MCF 10A (cell line): ENCODE results near the gene RACGAP1. TPM values are rescaled to one million over a fixed set of nuclear protein-coding genes. Genes with fewer than 3 reads are reported as not detected.

Experiments
- BruUV-seq: library from RNA; stranded (reverse); fragments of 400-500 nt; replicated peaks from 2 replicates; lab custom pipeline; 2021; lab: Mats Ljungman, UMichigan
- CTCF ChIA-PET: fragments of 300-600 bp; sonication (Branson Sonifier 250); formaldehyde crosslinking; extraction: SDS; loops from one replicate; lab custom pipeline; 2021; ENCODE audit warnings: antibody characterized with exemption, inconsistent platforms; lab: Yijun Ruan, JAX
- POLR2A ChIA-PET: fragments of 300-600, 350-650 bp; sonication (Branson Sonifier 250); formaldehyde crosslinking; extraction: SDS; loops from one replicate; lab custom pipeline; 2020; ENCODE audit warnings: antibody characterized with exemption, inconsistent platforms; lab: Yijun Ruan, JAX
- DNase-seq: peaks from one replicate; pipeline ENCODE4 v3.0.0-alpha.2; 2018; ENCODE audit not compliant: unreplicated experiment
- H3K27ac Mint-ChIP-seq: one replicate; pipeline ENCODE4 v1.8.0; 2022; ENCODE audit warnings: mild to moderate bottlenecking, low read depth, mixed read lengths; ENCODE audit not compliant: unreplicated experiment
- H3K27me3 Mint-ChIP-seq: one replicate; pipeline ENCODE4 v1.8.0; 2022; ENCODE audit warnings: mixed read lengths; ENCODE audit not compliant: insufficient read depth, unreplicated experiment
- H3K36me3 Mint-ChIP-seq: one replicate; pipeline ENCODE4 v1.8.0; 2022; ENCODE audit warnings: mild to moderate bottlenecking, moderate library complexity, mixed read lengths; ENCODE audit not compliant: insufficient read depth, unreplicated experiment
- H3K4me1 Mint-ChIP-seq: one replicate; pipeline ENCODE4 v1.8.0; 2022; ENCODE audit warnings: mixed read lengths; ENCODE audit not compliant: insufficient read depth, unreplicated experiment
- H3K4me3 Mint-ChIP-seq: one replicate; pipeline ENCODE4 v1.8.0; 2022; ENCODE audit warnings: mild to moderate bottlenecking, moderate library complexity, mixed read lengths; ENCODE audit not compliant: unreplicated experiment
- H3K9me3 Mint-ChIP-seq: one replicate; pipeline ENCODE4 v1.8.0; 2022; ENCODE audit warnings: mixed read lengths; ENCODE audit not compliant: unreplicated experiment
- intact Hi-C: fragments of 100-400 bp; cut with micrococcal nuclease; formaldehyde crosslinking; loops from 2 replicates; pipeline ENCODE4 v1.14.1; 2022
- total RNA-seq: library from RNA; stranded (reverse); gene quantifications from 2 replicates; pipeline ENCODE4 v1.2.3, GENCODE V29; 2022
- TF ChIP-seq, protein P1 (sequence below): fragments of 200-600 bp; IDR thresholded peaks from one replicate; pipeline ENCODE4 v1.8.0; 2022; ENCODE audit warnings: antibody characterized with exemption, mild to moderate bottlenecking; ENCODE audit not compliant: unreplicated experiment

The RACGAP1 gene
- total RNA-seq, 1 experiment from 2014 or later, result 67.9 TPM

DNA sequence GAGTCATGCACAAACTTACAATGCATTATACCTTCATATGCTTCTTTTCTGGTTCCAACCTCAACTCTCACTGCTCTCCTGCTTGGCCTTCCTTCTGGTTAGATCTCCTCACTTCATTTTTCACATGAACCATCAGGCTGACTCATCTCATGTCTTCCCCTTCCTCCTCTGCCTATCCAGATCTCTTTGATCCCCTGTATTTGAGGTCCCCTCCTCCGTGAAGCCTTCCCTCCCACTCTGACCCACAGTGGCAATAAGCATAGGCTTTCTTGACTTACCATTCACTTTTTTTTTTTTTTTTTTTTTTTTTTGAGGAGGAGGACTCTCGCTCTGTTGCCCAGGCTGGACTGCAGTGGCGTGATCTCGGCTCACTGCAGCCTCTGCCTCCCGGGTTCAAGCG, 17.4 kb upstream of the RACGAP1 start:
- intact Hi-C loops, result no loop called here
- H3K36me3 Mint-ChIP-seq, result no peaks in the 10 kb centered on the region
- no peak for DNase-seq
- no peak overlapping the region for H3K4me3 Mint-ChIP-seq
- ChIA-PET CTCF (interaction anchor here (0.6 to 4.0 kb wide), 3 partner anchors 11 to 75 kb away, joined by 3 to 22 read pairs (median 4); no protein-coding TSS in a partner anchor), POLR2A (no interaction called here)
- no peak overlapping the region for H3K27ac Mint-ChIP-seq
- no peaks in the 10 kb centered on the region for H3K9me3 Mint-ChIP-seq
- TF ChIP-seq, protein P1, sequence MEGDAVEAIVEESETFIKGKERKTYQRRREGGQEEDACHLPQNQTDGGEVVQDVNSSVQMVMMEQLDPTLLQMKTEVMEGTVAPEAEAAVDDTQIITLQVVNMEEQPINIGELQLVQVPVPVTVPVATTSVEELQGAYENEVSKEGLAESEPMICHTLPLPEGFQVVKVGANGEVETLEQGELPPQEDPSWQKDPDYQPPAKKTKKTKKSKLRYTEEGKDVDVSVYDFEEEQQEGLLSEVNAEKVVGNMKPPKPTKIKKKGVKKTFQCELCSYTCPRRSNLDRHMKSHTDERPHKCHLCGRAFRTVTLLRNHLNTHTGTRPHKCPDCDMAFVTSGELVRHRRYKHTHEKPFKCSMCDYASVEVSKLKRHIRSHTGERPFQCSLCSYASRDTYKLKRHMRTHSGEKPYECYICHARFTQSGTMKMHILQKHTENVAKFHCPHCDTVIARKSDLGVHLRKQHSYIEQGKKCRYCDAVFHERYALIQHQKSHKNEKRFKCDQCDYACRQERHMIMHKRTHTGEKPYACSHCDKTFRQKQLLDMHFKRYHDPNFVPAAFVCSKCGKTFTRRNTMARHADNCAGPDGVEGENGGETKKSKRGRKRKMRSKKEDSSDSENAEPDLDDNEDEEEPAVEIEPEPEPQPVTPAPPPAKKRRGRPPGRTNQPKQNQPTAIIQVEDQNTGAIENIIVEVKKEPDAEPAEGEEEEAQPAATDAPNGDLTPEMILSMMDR, result no peak
- H3K4me1 Mint-ChIP-seq, result peaks cover 7% of the 10 kb centered on the region
- BruUV-seq, result no TSS peak
- H3K27me3 Mint-ChIP-seq, result no peaks in the 10 kb centered on the region

DNA sequence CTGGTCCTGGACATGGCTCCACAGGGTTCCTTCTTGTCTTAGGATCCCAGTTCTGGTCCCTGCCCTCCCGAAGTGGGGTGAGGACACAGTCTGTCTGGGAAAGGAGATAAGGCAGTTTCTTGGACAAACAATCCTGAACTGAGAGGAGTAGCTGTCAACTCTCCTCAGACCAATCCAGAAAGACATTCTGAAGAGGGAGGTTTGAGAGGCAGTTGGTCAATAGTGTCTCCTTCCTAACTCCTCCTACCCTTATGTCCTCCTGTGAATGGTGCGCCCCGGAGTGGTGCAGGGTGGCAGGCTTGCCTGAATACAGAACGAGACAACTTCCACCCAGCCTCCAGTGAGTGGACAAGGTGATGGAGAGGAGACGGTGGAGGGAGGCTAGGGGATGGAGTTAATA, 16.7 kb upstream of the RACGAP1 start:
- TF ChIP-seq, protein P1, result no peak
- no peaks in the 10 kb centered on the region for H3K9me3 Mint-ChIP-seq
- peaks cover 7% of the 10 kb centered on the region for H3K4me1 Mint-ChIP-seq
- no TSS peak for BruUV-seq
- no peak overlapping the region for H3K4me3 Mint-ChIP-seq
- H3K27ac Mint-ChIP-seq, result no peak overlapping the region
- intact Hi-C loops, result no loop called here
- DNase-seq, result no peak
- POLR2A ChIA-PET, result interaction anchor here (0.5 kb wide), 1 partner anchor 475 kb away, joined by 3 read pairs; no protein-coding TSS in a partner anchor
- no peaks in the 10 kb centered on the region for H3K27me3 Mint-ChIP-seq
- no peaks in the 10 kb centered on the region for H3K36me3 Mint-ChIP-seq
- CTCF ChIA-PET, result interaction anchor here (0.7 to 4.0 kb wide), 4 partner anchors 13 to 75 kb away, joined by 3 to 22 read pairs (median 3); no protein-coding TSS in a partner anchor

DNA sequence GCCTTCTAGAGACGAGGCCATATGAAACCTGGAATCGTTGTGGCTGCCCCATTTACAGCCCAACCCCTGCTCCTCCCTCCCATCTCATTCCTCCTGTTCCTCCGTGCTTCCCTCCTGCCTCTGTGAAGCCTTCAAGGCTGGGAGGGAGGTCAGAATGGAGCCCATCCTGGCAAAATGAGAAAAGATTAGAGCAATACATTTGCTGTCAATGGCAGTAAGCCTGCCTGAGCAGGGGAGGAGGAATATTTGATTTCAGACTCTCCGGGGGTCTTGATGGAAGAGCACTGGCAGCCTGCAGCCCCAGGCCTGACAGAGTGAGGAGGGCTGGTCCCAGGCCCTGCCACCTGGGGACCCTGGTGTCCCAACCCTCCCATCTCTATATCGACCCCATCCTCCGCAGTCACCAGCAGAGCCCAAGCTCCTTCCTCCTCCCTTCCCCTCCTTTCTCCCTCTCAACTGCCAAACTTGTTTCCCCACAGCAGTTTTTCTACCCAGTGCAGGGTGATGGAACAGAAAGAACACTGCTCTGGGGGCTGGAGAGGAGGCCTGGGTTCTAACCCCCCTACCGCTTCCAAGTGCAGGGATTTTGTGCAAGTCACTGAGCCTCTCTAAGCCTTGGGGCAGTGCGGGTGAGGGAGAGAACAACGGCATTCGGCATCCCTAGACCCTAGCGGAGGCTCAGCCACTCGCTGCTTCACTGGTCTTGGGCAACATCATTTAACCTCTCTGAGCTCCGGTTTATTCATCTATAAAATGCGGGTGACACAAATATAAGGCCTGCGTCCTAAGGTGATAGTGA, 16.0 kb upstream of the RACGAP1 start:
- intact Hi-C loops, result no loop called here
- Mint-ChIP-seq H3K4me1 (peaks cover 7% of the 10 kb centered on the region), H3K27ac (no peak overlapping the region), H3K36me3 (no peaks in the 10 kb centered on the region), H3K9me3 (no peaks in the 10 kb centered on the region), H3K27me3 (no peaks in the 10 kb centered on the region), H3K4me3 (no peak overlapping the region)
- no TSS peak for BruUV-seq
- ChIA-PET CTCF (interaction anchor here (0.7 to 4.0 kb wide), 4 partner anchors 14 to 33 kb away, joined by 3 to 22 read pairs (median 5); no protein-coding TSS in a partner anchor), POLR2A (interaction anchor here (0.5 kb wide), 1 partner anchor 474 kb away, joined by 3 read pairs; no protein-coding TSS in a partner anchor)
- TF ChIP-seq, protein P1, result no peak
- DNase-seq, result no peak

DNA sequence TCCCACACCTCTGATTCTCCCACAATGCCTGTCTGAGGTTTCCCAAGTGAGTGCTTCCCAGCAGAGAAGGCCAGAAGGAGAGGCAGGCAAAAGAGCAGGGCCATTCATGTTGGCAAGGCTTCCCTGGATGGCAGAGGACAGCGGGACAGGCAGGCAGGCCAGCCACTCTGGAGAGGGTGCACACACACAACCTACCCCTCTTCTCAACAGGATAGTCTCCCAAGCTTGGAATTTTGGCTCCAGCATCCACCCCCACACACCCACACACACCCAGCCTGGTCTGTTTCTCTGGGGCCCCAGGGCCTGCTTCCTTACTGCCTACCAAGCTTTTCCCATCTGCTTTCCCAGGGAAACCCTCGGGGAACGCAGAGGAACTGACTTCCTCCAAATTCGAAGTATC, 15.4 kb upstream of the RACGAP1 start:
- Mint-ChIP-seq H3K27ac (no peak overlapping the region), H3K9me3 (no peaks in the 10 kb centered on the region), H3K36me3 (no peaks in the 10 kb centered on the region), H3K4me3 (no peak overlapping the region), H3K27me3 (no peaks in the 10 kb centered on the region), H3K4me1 (peaks cover 7% of the 10 kb centered on the region)
- TF ChIP-seq, protein P1, result no peak
- CTCF ChIA-PET, result interaction anchor here (1.3 to 5.4 kb wide), 7 partner anchors 14 to 73 kb away, joined by 7 to 58 read pairs (median 21); no protein-coding TSS in a partner anchor
- POLR2A ChIA-PET, result interaction anchor here (0.6 kb wide), 1 partner anchor 909 kb away, joined by 3 read pairs; the partner anchor contains the start of gene TUBA1B
- DNase-seq, result no peak
- intact Hi-C loops, result no loop called here
- no TSS peak for BruUV-seq
